ENCODE results near the gene HSPA1L.

The HSPA1L gene

DNA sequence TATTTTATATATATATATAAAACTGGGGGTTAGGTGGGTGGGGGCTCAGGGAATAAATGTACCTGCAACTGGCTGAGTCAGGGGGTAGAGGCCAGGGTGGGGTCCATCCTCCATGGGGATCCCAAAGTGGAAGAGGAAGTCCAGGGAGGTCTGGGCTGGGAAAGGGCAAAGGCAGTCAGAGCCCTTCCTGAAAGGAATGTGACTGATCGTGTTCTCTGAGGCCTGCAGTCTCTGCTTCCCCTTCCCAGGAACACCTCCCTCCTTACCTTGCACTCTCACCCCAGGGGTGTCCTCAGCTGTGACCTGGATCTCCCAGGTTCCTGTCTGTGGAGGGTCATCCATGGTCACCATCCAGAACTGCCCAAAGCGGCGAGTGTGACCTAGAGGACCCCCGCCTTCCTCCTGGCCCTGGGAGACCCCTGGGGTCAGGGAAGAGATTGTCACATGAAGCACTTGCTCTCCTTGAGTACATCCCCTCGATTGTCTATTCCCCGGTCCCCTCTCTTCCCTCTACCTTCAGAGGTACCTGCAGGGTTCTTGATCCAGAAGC lies 47.9 kb downstream of the HSPA1L start:
- DNase-seq (ENCODE audit: low read depth in 2 of 2, low spot score in 1 of 2), result no peak

DNA sequence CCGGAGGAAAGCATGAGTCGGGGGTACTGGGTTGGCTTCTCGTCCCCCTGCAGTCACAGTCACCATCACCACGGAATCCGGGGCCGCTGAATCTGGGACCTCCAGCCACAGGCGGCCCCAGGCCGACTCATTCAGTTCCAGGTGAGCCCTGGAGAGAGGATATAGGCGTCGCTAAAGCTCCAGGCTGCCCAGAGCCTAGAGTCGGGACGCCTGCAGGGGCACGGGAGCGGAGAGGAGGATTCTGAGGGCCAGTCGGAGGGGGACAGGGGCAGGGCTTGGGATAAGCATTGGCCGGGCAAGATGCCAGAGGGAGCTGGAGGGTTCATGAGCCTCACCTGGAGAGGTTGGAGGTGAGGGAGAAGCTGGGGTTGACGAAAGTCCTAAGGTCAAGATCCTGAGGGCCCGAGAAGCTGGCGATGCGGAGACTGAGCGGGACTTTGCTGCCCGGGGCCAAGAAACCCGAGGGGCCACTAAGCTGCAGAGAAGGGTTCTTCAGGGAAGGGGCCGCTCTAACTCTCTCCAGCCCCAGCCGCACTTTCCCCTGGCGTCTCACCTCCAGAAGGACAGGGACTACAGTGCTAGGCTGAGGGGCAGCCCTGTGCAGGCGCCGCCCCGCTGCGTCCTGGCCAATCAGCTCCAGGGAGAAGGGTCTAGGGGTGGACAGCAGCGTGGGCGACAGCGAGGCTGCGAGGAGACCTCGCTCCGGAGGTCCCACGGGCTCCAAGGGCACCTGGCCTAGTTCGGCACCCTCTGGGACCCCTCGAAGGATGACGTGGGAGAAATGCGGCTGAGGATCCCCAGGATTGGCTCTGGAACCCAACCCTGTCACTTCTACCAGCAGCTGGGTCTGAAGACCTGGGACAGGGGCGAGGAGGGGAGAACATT lies 48.9 kb downstream of the HSPA1L start:
- no peak for DNase-seq (ENCODE audit: low read depth in 2 of 2, low spot score in 1 of 2)

DNA sequence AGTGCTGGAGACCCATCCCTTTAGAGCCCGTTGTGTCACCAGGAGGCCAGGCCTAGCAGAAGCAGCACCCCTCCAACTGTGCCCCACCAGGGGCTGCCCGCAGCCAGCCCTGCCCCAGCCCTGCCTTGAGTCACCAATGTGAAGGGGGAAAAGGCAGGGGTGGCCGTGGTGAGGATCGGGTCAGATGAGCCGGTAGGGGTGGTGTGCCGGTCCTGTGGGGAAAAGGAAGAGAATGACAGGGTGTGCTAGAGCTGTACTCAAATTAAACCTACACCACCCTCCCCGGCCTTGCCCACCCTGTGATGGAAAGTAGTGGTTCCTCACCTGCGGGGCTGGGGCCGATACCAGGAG lies 49.5 kb downstream of the HSPA1L start:
- no peak for DNase-seq (ENCODE audit: low read depth in 2 of 2, low spot score in 1 of 2)

DNA sequence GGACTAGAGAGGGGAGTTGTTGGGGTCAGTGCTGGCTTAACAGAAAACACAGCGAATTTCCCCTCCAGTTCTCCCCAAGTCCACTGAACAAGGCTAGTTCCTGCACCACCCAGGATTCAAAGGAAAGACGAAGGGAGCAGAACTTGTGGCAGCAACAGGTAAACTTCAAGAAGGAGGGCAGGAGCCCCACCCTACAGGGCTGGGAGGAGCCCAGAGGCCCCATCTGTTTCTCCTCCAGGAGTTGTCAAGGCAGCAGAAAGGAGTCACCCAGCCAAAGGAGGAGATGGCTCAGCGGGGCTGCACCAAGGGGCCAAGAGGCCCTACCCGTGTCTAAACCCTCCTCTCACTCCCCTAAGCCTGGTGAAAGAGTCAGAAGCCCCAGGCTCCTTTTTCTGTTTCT lies 50.9 kb downstream of the HSPA1L start:
- no peak for DNase-seq (ENCODE audit: low read depth in 2 of 2, low spot score in 1 of 2)

DNA sequence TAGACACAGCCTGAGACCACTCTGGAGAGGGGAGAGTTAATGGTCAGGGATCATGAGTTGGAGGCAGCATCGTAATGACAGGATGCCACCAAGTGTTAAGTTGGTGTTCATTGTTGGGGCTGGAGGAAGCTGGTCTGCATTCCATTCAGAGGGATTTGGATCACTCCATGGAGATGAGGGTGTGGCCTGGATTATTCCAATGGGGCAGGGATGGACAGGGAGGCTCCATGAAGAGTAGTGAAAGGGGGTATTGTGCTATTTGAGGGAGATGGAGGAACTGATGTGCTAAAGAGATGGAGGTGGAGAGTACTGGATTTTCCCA lies 51.5 kb downstream of the HSPA1L start:
- DNase-seq (ENCODE audit: low read depth in 2 of 2, low spot score in 1 of 2), result no peak

DNA sequence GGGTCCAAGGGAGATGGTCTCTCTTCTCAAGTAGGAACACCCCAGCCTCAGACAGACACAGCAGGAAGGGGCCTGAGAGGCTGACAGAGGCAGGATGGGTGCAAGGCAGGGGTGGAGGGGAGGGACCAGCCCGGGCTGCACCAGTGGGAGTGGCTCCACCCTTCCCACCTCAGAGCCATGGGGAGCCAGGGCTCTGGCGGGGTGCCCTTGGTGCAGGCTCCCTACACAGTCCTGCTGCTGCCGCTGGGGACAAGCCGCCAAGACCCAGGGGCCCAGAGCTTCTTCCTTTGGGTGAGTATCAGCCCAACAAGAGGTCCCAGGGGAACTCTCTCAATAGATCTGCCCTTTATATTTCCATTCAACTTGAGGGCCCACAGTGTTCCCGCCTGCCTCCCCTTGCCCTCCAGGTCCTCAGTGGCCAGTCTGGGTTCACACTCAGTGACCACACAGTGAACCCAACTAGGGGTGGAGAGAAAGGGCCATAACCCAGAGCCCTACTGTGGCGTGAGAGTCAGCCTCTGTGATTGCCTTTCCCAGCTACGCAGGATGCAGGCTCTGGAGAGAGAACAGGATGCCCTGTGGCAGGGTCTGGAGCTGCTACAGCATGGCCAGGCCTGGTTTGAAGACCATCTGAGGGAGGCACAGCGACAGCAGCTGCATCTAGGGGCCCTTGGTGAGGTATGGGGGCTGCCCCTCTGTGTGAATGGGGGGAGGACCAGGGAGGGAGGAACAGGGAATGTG lies 52.0 kb downstream of the HSPA1L start:
- DNase-seq (ENCODE audit: low read depth in 2 of 2, low spot score in 1 of 2), result no peak

DNA sequence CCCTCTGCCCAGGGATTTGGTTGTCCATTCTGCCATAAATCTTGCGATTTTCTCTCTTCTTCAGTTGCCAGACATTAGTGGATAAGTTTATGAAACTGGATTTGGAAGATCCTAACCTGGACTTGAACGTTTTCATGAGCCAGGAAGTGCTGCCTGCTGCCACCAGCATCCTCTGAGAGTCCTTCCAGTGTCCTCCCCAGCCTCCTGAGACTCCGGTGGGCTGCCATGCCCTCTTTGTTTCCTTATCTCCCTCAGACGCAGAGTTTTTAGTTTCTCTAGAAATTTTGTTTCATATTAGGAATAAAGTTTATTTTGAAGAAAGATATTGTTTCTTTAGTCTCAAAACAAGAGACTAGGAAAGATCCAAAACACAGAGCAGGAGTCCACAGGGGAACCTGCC lies 52.7 kb downstream of the HSPA1L start, which contains the start of gene SAPCD1:
SAPCD1 (plus strand) TSS at position 301 of the 400 bp plus-strand sequence. CDS start 399 bp downstream, outside the sequence.
- no peak for DNase-seq (ENCODE audit: low read depth in 2 of 2, low spot score in 1 of 2)

DNA sequence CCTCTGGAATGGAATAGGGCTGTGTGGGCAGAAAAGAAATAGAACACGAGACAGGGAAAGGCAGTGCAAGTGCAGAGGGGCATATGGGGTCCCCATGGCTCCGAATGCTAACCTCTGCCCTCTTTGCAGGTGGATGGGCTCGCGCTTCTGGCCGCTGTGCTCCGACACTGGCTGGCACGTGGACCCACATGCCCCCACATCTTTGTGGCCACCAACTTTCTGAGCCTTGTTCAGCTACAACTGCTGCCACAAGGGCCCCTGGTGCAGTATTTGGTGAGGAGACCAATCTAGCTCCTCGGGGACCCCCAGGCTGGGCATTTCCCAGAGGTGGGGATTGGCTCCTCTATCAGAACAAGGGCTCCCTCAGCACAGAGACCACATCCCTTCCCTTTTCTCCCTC lies 53.7 kb downstream of the HSPA1L start:
- no peak for DNase-seq (ENCODE audit: low read depth in 2 of 2, low spot score in 1 of 2)

DNA sequence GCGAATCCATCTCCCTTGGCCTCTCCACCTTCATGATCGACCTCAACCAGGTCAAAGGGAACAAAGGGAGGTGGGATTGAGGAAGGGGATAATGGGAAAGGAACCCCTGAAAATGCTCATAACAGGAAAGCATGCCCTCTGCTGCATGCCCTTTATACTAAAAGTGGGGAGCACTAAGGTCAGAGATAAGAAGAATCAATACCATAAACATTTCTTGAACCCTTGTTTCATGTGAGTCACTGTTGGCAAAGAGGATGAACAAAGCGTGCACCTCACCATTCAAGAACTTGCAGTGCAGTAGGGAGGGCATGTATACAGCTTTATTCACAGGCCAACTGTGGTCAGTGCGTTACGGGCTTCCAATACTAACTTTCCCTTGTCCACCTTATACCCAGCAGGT lies 54.3 kb downstream of the HSPA1L start:
- DNase-seq (ENCODE audit: low read depth in 2 of 2, low spot score in 1 of 2), result no peak
